Measurements from ENCODE around the gene RADIL. TPM values are rescaled to one million over a fixed set of nuclear protein-coding genes. Genes with fewer than 3 reads are reported as not detected.

The RADIL gene
- total RNA-seq = 1 to 10 TPM in 3 of 4 donors, under 1 TPM in 1; 0.80 to 6.2 (median 1.7) TPM

GRCh38 chr7:4883372-4884144 is at the start of gene RADIL:
RADIL (minus strand) TSS chr7:4883716; CDS start chr7:4878139, 5,577 bp downstream.
- TF ChIP-seq POLR2AphosphoS5 (IDR thresholded peaks at IDR 0.05) (no peak), POLR2A (IDR thresholded peaks at IDR 0.05) (no peak), EP300 (IDR thresholded peaks at IDR 0.05; ENCODE audit: low read depth) (no peak)
- TF ChIP-seq, protein P1, sequence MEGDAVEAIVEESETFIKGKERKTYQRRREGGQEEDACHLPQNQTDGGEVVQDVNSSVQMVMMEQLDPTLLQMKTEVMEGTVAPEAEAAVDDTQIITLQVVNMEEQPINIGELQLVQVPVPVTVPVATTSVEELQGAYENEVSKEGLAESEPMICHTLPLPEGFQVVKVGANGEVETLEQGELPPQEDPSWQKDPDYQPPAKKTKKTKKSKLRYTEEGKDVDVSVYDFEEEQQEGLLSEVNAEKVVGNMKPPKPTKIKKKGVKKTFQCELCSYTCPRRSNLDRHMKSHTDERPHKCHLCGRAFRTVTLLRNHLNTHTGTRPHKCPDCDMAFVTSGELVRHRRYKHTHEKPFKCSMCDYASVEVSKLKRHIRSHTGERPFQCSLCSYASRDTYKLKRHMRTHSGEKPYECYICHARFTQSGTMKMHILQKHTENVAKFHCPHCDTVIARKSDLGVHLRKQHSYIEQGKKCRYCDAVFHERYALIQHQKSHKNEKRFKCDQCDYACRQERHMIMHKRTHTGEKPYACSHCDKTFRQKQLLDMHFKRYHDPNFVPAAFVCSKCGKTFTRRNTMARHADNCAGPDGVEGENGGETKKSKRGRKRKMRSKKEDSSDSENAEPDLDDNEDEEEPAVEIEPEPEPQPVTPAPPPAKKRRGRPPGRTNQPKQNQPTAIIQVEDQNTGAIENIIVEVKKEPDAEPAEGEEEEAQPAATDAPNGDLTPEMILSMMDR (IDR thresholded peaks at IDR 0.05) = peak in 4 of 5 experiments; percentile 50 to 65 (median 62)
- H3K4me3 ChIP-seq = peak within 1 kb of the TSS; percentile 35 to 60 (median 53)
- H3K36me3 ChIP-seq = no peaks in the 10 kb centered on the region
- H3K4me1 ChIP-seq = peaks cover 0 to 14% (median 6%) of the 10 kb centered on the region in 4 donors
- peak within 1 kb of the TSS; percentile 59 to 79 (median 66) for H3K27ac ChIP-seq
- in situ Hi-C loops (cut with MboI; ENCODE audit: low pct_ligation_motif_present in 1 of 4, low pct_unique_long_range_greater_than_20kb in 1 of 4, low sequenced_read_pairs in 3 of 4) (no loop called here), intact Hi-C loops (cut with DNase I; ENCODE audit: low total_unique reads) (no loop called here)
- DNase-seq = peak; percentile 82
- 7% methylated on average over 62 of the region's 72 CpGs; no CpG with 5 or more reads in 1 of the 2 donors for WGBS, 2 donors (ENCODE audit: low coverage in 1 of 2)
- peaks cover 26% of the 10 kb centered on the region for H3K27me3 ChIP-seq
- H3K9me3 ChIP-seq = no peaks in the 10 kb centered on the region

GRCh38 chr7:4931943-4932342 is 48.4 kb upstream of the RADIL start:
- Histone ChIP-seq H3K27ac (no peak overlapping the region), H3K4me3 (no peak overlapping the region), H3K9me3 (no peaks in the 10 kb centered on the region), H3K36me3 (no peaks in the 10 kb centered on the region), H3K4me1 (no peaks in the 10 kb centered on the region), H3K27me3 (peaks cover 8% of the 10 kb centered on the region)
- in situ Hi-C loops (cut with MboI; ENCODE audit: low pct_ligation_motif_present in 1 of 4, low pct_unique_long_range_greater_than_20kb in 1 of 4, low sequenced_read_pairs in 3 of 4) = no loop called here
- peak; percentile 14 for DNase-seq
- 41 to 58% methylated on average over 2 to 11 of the region's 12 CpGs for WGBS, 2 donors (ENCODE audit: low coverage in 1 of 2)
- TF ChIP-seq POLR2AphosphoS5 (IDR thresholded peaks at IDR 0.05) (no peak), POLR2A (IDR thresholded peaks at IDR 0.05) (no peak), EP300 (IDR thresholded peaks at IDR 0.05; ENCODE audit: low read depth) (no peak)
- TF ChIP-seq, protein P1 (IDR thresholded peaks at IDR 0.05) = no peak
- intact Hi-C loops (cut with DNase I; ENCODE audit: low total_unique reads) = no loop called here

GRCh38 chr7:4929005-4929404 is 45.5 kb upstream of the RADIL start:
- Histone ChIP-seq H3K36me3 (no peaks in the 10 kb centered on the region), H3K27ac (no peak overlapping the region), H3K4me1 (no peaks in the 10 kb centered on the region), H3K4me3 (no peak overlapping the region), H3K27me3 (peaks cover 8% of the 10 kb centered on the region), H3K9me3 (no peaks in the 10 kb centered on the region)
- in situ Hi-C loops (cut with MboI; ENCODE audit: low pct_ligation_motif_present in 1 of 4, low pct_unique_long_range_greater_than_20kb in 1 of 4, low sequenced_read_pairs in 3 of 4) = no loop called here
- TF ChIP-seq POLR2AphosphoS5 (IDR thresholded peaks at IDR 0.05) (no peak), POLR2A (IDR thresholded peaks at IDR 0.05) (no peak), EP300 (IDR thresholded peaks at IDR 0.05; ENCODE audit: low read depth) (no peak)
- TF ChIP-seq, protein P1 (IDR thresholded peaks at IDR 0.05) = no peak
- intact Hi-C loops (cut with DNase I; ENCODE audit: low total_unique reads) = no loop called here
- WGBS, 2 donors (ENCODE audit: low coverage in 1 of 2) = 83% methylated on average over 8 of the region's 8 CpGs; no CpG with 5 or more reads in 1 of the 2 donors
- DNase-seq = no peak

DNA sequence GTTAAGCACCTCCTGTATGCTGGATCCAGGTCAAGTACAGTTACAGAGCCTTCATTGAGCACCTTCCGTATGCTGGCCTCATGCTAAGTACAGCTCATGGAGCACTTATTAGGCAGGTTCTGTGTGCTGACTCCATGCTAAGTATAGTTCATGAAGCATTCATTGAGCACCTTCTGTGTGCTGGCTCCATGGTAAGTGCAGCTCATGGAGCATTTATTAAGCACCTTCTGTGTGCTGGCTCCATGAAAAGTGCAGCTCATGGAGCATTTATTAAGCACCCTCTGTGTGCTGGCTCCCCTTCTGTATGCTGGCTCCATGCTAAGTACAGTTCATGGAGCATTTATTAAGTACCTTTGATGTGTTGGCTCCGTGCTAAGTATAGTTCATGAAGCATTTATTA is 44.9 kb upstream of the RADIL start:
- Histone ChIP-seq H3K4me3 (no peak overlapping the region), H3K36me3 (no peaks in the 10 kb centered on the region), H3K27ac (no peak overlapping the region), H3K9me3 (no peaks in the 10 kb centered on the region), H3K27me3 (peaks cover 8% of the 10 kb centered on the region), H3K4me1 (no peaks in the 10 kb centered on the region)
- DNase-seq = no peak
- in situ Hi-C loops (cut with MboI; ENCODE audit: low pct_ligation_motif_present in 1 of 4, low pct_unique_long_range_greater_than_20kb in 1 of 4, low sequenced_read_pairs in 3 of 4) (no loop called here), intact Hi-C loops (cut with DNase I; ENCODE audit: low total_unique reads) (no loop called here)
- WGBS, 2 donors (ENCODE audit: low coverage in 1 of 2) = 78% methylated on average over 2 of the region's 2 CpGs; no CpG with 5 or more reads in 1 of the 2 donors
- TF ChIP-seq POLR2AphosphoS5 (IDR thresholded peaks at IDR 0.05) (no peak), POLR2A (IDR thresholded peaks at IDR 0.05) (no peak), EP300 (IDR thresholded peaks at IDR 0.05; ENCODE audit: low read depth) (no peak)
- TF ChIP-seq, protein P1 (IDR thresholded peaks at IDR 0.05) = no peak
